Measurements from ENCODE around the gene GPR137B. TPM values are rescaled to one million over a fixed set of nuclear protein-coding genes. Genes with fewer than 3 reads are reported as not detected.

GPR137B gene
- total RNA-seq, 2 experiments from 2014 or later = 8.6 to 9.5 TPM

DNA sequence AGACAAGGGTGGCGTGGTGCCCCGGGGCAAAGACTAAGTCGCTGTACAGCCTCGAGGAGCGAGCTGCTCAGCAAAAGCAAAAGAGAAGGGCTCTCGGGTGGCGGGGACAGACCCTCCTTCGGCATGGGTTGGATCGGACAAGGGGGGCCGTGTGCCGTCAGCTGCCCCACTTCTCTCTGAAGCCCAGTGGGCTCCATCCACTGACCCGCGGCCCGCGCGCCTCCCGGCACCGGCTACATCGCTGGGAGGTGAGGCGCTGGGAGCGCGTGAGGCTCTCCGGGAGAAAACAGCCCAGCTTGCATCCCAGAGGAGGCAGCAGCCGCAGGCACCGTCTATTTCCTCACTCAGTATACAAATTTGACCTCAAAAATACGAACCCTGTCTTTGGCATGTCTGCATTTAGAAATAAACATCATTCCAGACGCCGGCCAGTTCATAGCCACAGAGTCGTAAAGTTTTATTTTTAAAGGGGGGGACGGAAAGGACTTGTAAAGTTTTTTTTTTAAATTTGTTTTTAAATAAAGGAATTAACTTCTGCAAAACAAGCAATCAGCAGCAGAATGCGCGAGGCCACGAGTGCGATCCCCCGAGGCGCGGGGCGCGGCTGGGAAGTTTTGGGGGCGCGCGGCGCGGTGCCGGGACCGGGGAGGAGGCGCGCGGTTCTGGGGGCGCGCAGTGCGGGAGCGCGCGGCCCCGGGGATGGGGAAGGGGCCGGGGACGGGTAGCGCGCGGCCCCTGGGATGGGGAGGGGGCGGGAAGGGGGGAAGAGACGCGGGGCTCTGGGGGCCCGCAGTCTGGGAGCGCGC is 689 bp upstream of the GPR137B start:
- ChIA-PET CTCF (no interaction called here), POLR2A (no interaction called here)
- DNase-seq = no peak
- no peak overlapping the region for H3K27ac Mint-ChIP-seq
- peak overlapping the region; percentile 77 for H3K4me3 Mint-ChIP-seq
- no peaks in the 10 kb centered on the region for H3K9me3 Mint-ChIP-seq
- peaks cover 52% of the 10 kb centered on the region for H3K27me3 Mint-ChIP-seq
- H3K4me1 Mint-ChIP-seq = peaks cover 28% of the 10 kb centered on the region
- peaks cover 6% of the 10 kb centered on the region for H3K36me3 Mint-ChIP-seq (ENCODE audit: low read depth)

DNA sequence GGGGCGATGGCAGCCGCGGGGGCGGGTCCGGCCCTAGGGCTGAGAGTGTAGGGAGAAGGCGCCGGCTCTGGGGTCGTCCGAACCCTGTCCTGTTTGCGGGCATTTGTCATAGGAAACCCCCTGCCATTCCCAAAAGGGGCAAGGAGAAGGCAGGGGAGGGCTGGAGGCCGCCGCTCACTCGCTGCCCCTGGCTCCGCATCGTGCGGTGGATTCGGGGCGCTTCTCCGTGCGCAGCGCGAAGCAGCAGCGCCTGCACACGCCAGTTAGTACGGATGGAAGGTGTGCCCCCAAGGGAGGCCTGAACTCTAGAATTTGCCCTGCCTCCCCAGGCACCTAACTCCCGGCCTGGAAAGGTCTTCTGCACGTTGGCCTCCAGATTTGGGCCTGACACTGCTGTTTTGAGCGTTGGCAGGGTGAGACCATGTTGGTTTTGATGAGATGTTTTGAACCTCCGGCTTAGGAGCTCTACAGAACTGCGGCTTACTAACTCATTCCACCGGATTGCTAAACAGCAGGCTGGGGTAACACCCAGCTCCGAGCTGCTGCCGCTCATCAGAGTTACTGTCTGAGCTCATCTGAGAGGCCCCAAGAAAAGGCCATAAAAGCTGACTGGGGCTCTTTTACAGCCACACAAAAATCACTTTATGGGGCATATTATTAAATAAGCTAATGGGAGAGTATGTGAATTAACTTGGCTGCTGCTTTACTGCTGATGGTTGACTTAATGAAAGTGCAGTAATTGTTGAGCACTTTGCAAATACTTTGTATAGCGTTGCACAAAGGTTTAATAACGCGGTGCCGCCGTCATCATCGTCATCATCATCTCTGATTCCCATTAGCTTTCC is 987 bp downstream of the GPR137B start:
- peaks cover 41% of the 10 kb centered on the region for H3K27me3 Mint-ChIP-seq
- peak overlapping the region; percentile 51 for H3K27ac Mint-ChIP-seq
- peaks cover 28% of the 10 kb centered on the region for H3K4me1 Mint-ChIP-seq
- peak overlapping the region; percentile 95 for H3K4me3 Mint-ChIP-seq
- DNase-seq = peak; percentile 41
- ChIA-PET CTCF (no interaction called here), POLR2A (interaction anchor here (1.2 to 1.8 kb wide), 3 partner anchors 9 to 138 kb away, joined by 3 to 7 read pairs (median 4); partner anchors contain the start of gene ERO1B)
- H3K36me3 Mint-ChIP-seq (ENCODE audit: low read depth) = peaks cover 6% of the 10 kb centered on the region
- H3K9me3 Mint-ChIP-seq = no peaks in the 10 kb centered on the region

DNA sequence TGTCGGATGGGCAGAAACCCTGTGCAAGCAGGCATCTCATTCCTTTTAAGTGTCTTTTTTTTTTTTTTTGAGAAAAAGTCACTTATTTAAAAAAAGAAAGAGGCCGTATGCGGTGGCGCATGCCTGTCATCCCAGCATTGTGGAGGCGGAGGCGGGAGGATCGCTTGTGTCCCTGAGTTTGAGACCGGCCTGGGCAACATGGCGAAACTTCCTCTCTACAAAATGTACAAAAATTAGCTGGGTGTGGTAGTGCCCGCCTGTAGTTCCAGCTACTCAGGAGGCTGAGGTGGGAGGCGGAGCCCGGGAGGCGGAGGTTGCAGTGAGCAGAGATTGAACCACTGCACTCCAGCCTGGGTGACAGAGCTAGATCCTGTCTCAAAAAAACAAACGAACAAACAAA is 1.7 kb downstream of the GPR137B start:
- Mint-ChIP-seq H3K27me3 (peaks cover 34% of the 10 kb centered on the region), H3K9me3 (no peaks in the 10 kb centered on the region), H3K36me3 (ENCODE audit: low read depth) (peaks cover 6% of the 10 kb centered on the region), H3K4me3 (peak overlapping the region; percentile 17), H3K27ac (no peak overlapping the region), H3K4me1 (peaks cover 28% of the 10 kb centered on the region)
- no peak for DNase-seq
- POLR2A ChIA-PET = interaction anchor here (1.2 to 1.8 kb wide), 2 partner anchors 10 to 12 kb away, joined by 3 to 7 read pairs; no protein-coding TSS in a partner anchor
- CTCF ChIA-PET = interaction anchor here (0.7 kb wide), 1 partner anchor 653 kb away, joined by 3 read pairs; no protein-coding TSS in a partner anchor

DNA sequence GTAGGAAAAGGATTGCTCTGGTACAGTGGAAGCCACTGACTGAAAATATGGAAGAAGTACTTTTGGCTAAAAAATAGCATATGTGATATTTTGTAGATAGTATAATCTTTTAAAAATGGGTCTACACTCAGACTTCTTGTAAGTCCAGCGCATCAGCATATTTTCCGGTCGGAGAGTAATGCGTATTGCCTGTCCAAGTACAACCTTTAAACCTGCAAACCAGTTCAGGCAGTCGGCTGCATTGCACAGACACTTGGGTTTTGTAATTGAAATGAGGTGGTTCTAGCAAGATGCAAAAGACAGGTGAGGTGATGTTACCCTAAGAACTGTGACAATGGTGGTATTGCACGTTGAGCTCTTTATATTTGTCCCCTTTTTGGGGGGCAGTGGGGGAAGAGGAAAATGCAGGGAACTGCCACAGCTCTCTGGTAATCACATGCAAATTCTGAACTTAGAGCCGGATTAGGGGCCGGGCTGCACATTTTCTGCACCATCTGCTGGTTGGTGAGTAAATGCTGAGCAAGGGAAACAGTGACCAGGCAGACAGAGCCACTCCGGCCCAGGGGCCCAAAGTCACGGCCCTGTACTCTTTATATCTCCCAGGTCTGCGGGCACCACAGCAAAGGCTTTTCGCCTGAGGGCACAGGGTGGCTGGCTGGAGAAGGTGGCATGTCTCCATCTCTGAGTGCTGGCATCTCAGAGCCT is 2.3 kb downstream of the GPR137B start:
- DNase-seq = no peak
- Mint-ChIP-seq H3K27me3 (peaks cover 30% of the 10 kb centered on the region), H3K4me3 (peak overlapping the region; percentile 17), H3K4me1 (peaks cover 28% of the 10 kb centered on the region), H3K9me3 (no peaks in the 10 kb centered on the region), H3K27ac (no peak overlapping the region), H3K36me3 (ENCODE audit: low read depth) (peaks cover 6% of the 10 kb centered on the region)
- ChIA-PET POLR2A (no interaction called here), CTCF (interaction anchor here (0.7 kb wide), 1 partner anchor 652 kb away, joined by 3 read pairs; no protein-coding TSS in a partner anchor)

DNA sequence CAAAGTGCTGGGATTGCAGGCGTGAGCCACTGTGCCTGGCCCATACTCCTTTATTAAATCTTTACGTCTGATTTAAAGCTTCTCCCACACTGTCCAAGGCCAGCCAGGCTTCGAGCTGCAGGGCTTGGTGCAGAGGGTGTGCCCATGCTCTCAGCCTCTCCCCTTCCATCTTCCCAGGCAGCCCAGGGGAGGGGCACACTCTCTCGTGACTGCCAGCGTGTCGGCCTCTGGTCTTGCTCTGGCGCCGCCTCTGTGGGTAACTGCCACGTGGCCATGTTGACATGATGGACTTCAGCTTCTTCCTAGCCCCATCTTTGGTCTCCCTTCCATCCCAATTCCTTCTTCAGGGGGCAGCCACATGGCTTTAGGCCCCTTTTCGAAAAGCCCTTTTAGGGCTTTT is 4.7 kb downstream of the GPR137B start:
- ChIA-PET POLR2A (no interaction called here), CTCF (no interaction called here)
- no peak for DNase-seq
- Mint-ChIP-seq H3K36me3 (ENCODE audit: low read depth) (peaks cover 6% of the 10 kb centered on the region), H3K4me1 (peaks cover 20% of the 10 kb centered on the region), H3K27me3 (peaks cover 8% of the 10 kb centered on the region), H3K27ac (no peak overlapping the region), H3K9me3 (no peaks in the 10 kb centered on the region), H3K4me3 (no peak overlapping the region)

DNA sequence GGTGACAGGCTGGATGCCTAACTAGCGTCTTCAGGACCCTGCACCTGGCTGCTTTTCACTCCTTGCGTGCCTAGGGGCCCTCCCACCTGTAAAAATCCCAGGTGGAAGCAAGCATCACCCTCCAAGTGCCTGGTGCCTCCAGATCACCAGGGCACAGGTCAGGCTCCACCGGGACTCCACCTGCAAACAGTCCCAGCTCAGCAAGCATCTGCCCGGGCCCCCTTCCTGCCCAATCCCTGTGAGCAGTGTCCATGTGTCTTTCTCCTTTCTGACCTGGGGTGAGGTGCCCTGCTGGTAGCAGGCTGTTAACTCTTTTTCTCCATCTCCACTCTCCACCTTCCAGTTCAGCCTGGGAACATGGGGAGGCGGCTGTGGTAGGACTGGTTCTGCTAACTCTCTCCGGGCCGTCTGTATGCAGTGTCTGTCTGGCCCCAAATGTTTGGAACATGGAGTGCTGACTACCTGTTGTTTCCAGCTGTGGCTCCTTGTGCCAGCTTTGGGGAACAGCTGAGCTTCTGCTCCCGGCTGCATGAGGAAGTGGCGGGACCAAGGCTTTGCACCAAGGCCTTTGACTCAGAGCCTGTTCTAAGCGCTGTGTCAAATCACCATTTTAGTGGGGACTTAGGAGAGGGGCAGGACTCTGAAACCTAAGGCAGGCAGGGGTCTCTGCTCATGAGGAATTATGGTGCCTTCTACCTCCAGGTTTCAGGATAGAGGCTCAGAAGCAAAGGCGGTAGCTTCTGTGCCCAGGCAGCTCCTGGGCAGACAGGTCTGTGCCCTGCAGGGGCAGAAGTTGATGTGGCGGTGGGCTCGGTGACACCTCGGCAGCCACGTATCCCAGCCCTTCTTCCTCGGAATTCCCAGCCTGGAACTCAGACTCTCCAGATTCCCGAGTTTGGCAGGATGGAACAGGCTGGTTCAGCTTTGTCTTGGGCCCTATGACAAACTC is 5.5 kb downstream of the GPR137B start:
- Mint-ChIP-seq H3K9me3 (no peaks in the 10 kb centered on the region), H3K4me3 (no peak overlapping the region), H3K27me3 (peaks cover 6% of the 10 kb centered on the region), H3K36me3 (ENCODE audit: low read depth) (peaks cover 6% of the 10 kb centered on the region), H3K27ac (no peak overlapping the region), H3K4me1 (peaks cover 17% of the 10 kb centered on the region)
- ChIA-PET CTCF (no interaction called here), POLR2A (no interaction called here)
- no peak for DNase-seq

DNA sequence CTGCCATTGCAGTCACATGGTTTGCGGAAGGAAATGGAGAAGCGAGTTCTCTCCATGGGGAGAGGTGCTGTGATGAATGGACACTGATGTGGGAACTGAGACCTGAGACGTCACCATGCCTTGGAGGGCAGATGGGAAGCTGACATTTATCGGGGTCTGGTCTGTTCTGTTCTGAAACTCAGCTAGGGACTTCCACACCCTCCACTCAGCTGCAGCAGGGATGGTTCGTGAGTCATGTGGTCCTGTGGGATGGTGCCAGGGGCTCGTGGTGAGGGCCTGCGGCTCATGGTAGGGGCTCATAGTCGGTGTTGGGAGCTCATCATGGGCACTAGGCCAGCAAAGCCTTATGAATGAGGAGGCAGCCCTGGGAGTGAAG is 6.1 kb downstream of the GPR137B start:
- no peak for DNase-seq
- Mint-ChIP-seq H3K9me3 (no peaks in the 10 kb centered on the region), H3K27ac (no peak overlapping the region), H3K4me3 (no peak overlapping the region), H3K27me3 (peaks cover 3% of the 10 kb centered on the region), H3K36me3 (ENCODE audit: low read depth) (peaks cover 6% of the 10 kb centered on the region), H3K4me1 (peaks cover 15% of the 10 kb centered on the region)
- POLR2A ChIA-PET = no interaction called here
- CTCF ChIA-PET = no interaction called here

DNA sequence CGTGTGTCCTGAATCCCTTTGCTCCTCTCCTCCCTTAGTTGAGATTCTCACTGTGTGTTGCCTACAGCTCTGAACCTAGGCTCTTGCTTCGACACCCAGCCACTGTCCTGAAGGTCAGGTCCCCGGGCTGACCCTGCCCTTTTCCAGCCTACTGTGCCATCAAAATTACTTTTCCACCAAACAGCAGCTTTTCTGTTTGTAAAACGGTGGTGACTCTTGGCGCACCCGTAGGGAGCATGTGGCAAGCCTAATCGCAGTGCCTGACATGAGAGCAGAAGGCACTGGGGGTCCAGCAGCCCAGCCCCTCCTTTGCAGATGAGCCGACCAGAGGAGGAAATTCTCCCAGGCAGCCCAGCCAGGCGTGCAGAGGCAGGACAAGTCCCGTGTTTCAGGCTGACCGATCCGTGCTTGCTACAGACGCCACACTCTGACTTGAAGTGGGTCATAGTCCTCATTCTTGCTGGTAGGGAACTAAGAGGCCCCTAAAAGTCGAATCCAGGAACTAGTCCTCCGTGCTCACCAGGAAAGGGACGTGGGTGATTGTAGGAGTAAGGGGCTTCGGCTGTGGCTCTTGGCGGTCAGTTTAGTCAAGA is 6.8 kb downstream of the GPR137B start:
- Mint-ChIP-seq H3K9me3 (no peaks in the 10 kb centered on the region), H3K36me3 (ENCODE audit: low read depth) (peaks cover 2% of the 10 kb centered on the region), H3K4me1 (peaks cover 8% of the 10 kb centered on the region), H3K4me3 (no peak overlapping the region), H3K27me3 (no peaks in the 10 kb centered on the region), H3K27ac (no peak overlapping the region)
- CTCF ChIA-PET = no interaction called here
- DNase-seq = no peak
- POLR2A ChIA-PET = no interaction called here

DNA sequence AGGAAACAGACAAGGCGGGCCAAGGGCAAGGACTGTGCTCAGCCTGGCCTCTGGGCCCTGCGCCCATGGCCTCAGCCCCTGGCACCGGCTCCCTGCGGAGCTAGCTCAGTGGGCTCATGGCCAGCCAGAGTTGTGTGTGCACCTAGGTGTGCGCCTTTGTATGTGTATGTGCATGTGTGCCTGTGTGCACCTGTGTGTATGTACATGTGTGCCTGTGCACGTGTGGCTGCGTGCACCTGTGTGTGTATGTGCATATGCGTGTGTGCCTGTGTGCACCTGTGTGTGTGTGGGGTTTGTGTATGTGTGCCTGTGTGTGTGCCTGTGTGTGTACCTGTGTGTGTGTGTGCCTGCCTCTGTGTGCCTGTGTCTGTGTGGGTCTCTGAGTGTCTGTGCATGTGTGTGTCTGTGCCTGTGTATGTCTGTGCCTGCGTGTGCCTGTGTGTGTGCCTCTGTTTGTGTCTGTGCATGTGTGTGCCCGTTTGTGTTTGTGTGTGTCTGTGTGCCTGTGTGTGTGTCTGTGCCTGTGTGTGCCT is 7.4 kb downstream of the GPR137B start:
- H3K27me3 Mint-ChIP-seq = no peaks in the 10 kb centered on the region
- H3K9me3 Mint-ChIP-seq = no peaks in the 10 kb centered on the region
- no peak for DNase-seq
- no peak overlapping the region for H3K4me3 Mint-ChIP-seq
- H3K36me3 Mint-ChIP-seq (ENCODE audit: low read depth) = no peaks in the 10 kb centered on the region
- ChIA-PET POLR2A (no interaction called here), CTCF (no interaction called here)
- H3K27ac Mint-ChIP-seq = no peak overlapping the region
- peaks cover 2% of the 10 kb centered on the region for H3K4me1 Mint-ChIP-seq

DNA sequence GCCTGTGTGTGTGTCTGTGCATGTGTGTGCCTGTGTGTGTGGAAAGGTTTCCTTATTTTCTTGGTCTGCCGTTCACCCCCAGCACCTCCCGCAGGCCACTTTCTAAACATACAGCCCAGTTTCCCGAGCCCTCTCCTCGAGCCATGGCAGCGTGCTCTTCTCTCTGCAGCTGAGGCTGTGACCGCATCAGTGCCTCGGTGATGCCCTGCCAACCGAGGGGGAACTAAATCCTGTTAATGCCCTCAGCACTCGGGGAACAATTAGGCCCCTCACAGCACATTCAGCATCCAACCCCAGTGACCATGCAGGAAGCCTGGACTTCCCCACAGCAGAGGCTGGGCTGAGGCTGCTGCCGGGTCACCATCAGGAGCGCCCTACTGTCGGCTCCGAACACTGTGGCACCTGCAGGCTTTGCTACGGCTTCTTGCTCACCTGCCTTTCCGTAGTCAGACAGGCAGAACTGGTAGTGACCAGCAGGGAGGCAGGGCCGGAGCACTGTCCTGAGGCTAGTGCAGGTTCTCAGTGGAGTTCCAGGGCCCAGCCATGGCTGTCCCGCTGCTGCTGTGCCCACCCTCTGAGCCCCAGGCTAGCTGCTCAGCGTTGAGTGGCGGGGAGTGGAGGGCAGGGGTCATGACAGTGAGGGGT is 8.1 kb downstream of the GPR137B start:
- peaks cover 2% of the 10 kb centered on the region for H3K4me1 Mint-ChIP-seq
- no peak overlapping the region for H3K4me3 Mint-ChIP-seq
- H3K27ac Mint-ChIP-seq = no peak overlapping the region
- H3K36me3 Mint-ChIP-seq (ENCODE audit: low read depth) = peaks cover under 1% of the 10 kb centered on the region
- no peak for DNase-seq
- no peaks in the 10 kb centered on the region for H3K9me3 Mint-ChIP-seq
- CTCF ChIA-PET = interaction anchor here (0.6 kb wide), 1 partner anchor 1698 kb away, joined by 3 read pairs; no protein-coding TSS in a partner anchor
- H3K27me3 Mint-ChIP-seq = no peaks in the 10 kb centered on the region
- POLR2A ChIA-PET = no interaction called here

DNA sequence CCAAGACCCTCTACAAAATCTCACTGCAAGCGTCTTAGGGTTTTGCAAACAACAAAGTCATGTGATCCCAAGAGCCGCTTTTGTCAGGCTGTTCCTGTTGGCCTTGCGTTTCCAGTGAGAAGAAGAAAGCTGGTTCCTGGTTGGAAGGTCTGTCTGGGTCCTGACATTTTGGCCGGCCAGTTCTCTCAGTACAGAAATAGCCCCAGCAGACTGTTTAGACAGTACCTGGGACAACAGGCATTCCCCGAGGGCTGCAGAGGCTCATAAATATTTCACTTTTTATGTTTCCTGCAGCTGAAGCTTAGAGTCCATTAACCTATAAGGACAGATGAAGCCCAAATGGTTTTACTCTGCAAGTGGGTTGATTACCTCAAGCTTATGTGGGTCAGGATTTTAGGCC is 8.6 kb downstream of the GPR137B start:
- Mint-ChIP-seq H3K27ac (no peak overlapping the region), H3K4me3 (no peak overlapping the region), H3K27me3 (no peaks in the 10 kb centered on the region), H3K4me1 (peaks cover 7% of the 10 kb centered on the region), H3K9me3 (no peaks in the 10 kb centered on the region), H3K36me3 (ENCODE audit: low read depth) (peaks cover 3% of the 10 kb centered on the region)
- POLR2A ChIA-PET = no interaction called here
- CTCF ChIA-PET = interaction anchor here (0.6 kb wide), 1 partner anchor 1697 kb away, joined by 3 read pairs; no protein-coding TSS in a partner anchor
- no peak for DNase-seq

Measured in activated CD4-positive, alpha-beta memory T cell treated with anti-CD3 and anti-CD28 coated beads, Interleukin-2, amount 10 ng/mL, durations not matched to agents 7 days and 5 days (primary cell).